ENCODE measurements around the gene AQP2. TPM values are rescaled to one million over a fixed set of nuclear protein-coding genes. Genes with fewer than 3 reads are reported as not detected.

Gene AQP2
- total RNA-seq, 2 experiments from 2014 or later: not detected

- peak within 1 kb of the TSS; percentile 19 for H3K4me3 Mint-ChIP-seq
- H3K4me1 Mint-ChIP-seq (ENCODE audit: low read depth): peaks cover 6% of the 10 kb centered on the region
- H3K27ac Mint-ChIP-seq: no peak within 1 kb of the TSS
- POLR2A ChIA-PET: no interaction called here
- H3K9me3 Mint-ChIP-seq: no peaks in the 10 kb centered on the region
- intact Hi-C loops (cut with micrococcal nuclease): no loop called here
- CTCF ChIA-PET: interaction anchor here (0.9 to 9.6 kb wide), 2 partner anchors 14 to 110 kb away, joined by 3 to 128 read pairs; partner anchors contain the start of gene AQP2
- no peaks in the 10 kb centered on the region for H3K36me3 Mint-ChIP-seq (ENCODE audit: low read depth)
- no peak for DNase-seq
- TF ChIP-seq CTCF (IDR thresholded peaks at IDR 0.05): no peak
- ATAC-seq: peak; percentile 25
- H3K27me3 Mint-ChIP-seq: peaks cover 62% of the 10 kb centered on the region
Measured at GRCh38 chr12:49961111-49961922, 10.8 kb downstream of the AQP2 start, which contains the start of gene AQP5. Gene AQP5 (plus strand): TSS chr12:49961872. CDS start chr12:49962018, 146 bp downstream.

GRCh38 chr12:49961993-49962764 lies 11.6 kb downstream of the AQP2 start:
- intact Hi-C loops (cut with micrococcal nuclease): no loop called here
- DNase-seq: no peak
- ChIA-PET POLR2A (no interaction called here), CTCF (interaction anchor here (0.5 to 9.6 kb wide), 2 partner anchors 15 to 29 kb away, joined by 3 to 128 read pairs; partner anchors contain the start of gene AQP2)
- no peak overlapping the region for H3K27ac Mint-ChIP-seq
- no peak for ATAC-seq
- peaks cover 59% of the 10 kb centered on the region for H3K27me3 Mint-ChIP-seq
- peaks cover 6% of the 10 kb centered on the region for H3K4me1 Mint-ChIP-seq (ENCODE audit: low read depth)
- H3K9me3 Mint-ChIP-seq: no peaks in the 10 kb centered on the region
- TF ChIP-seq CTCF (IDR thresholded peaks at IDR 0.05): no peak
- no peak overlapping the region for H3K4me3 Mint-ChIP-seq
- no peaks in the 10 kb centered on the region for H3K36me3 Mint-ChIP-seq (ENCODE audit: low read depth)

GRCh38 chr12:49962861-49963765 lies 12.6 kb downstream of the AQP2 start:
- no peaks in the 10 kb centered on the region for H3K9me3 Mint-ChIP-seq
- peaks cover 6% of the 10 kb centered on the region for H3K4me1 Mint-ChIP-seq (ENCODE audit: low read depth)
- no peak overlapping the region for H3K4me3 Mint-ChIP-seq
- H3K27ac Mint-ChIP-seq: no peak overlapping the region
- ATAC-seq (no peak), DNase-seq (no peak)
- no peak for TF ChIP-seq CTCF (IDR thresholded peaks at IDR 0.05)
- POLR2A ChIA-PET: no interaction called here
- H3K27me3 Mint-ChIP-seq: peaks cover 50% of the 10 kb centered on the region
- H3K36me3 Mint-ChIP-seq (ENCODE audit: low read depth): no peaks in the 10 kb centered on the region
- CTCF ChIA-PET: interaction anchor here (0.5 to 9.6 kb wide), 6 partner anchors 16 to 58 kb away, joined by 3 to 128 read pairs (median 3); partner anchors contain the start of gene AQP2
- intact Hi-C loops (cut with micrococcal nuclease): no loop called here

- intact Hi-C loops (cut with micrococcal nuclease): no loop called here
- Mint-ChIP-seq H3K9me3 (no peaks in the 10 kb centered on the region), H3K27me3 (peaks cover 43% of the 10 kb centered on the region), H3K4me3 (no peak overlapping the region), H3K36me3 (ENCODE audit: low read depth) (no peaks in the 10 kb centered on the region), H3K4me1 (ENCODE audit: low read depth) (peaks cover 6% of the 10 kb centered on the region), H3K27ac (no peak overlapping the region)
- no peak for TF ChIP-seq CTCF (IDR thresholded peaks at IDR 0.05)
- no peak for DNase-seq
- ATAC-seq: no peak
- ChIA-PET POLR2A (interaction anchor here (0.7 kb wide), 1 partner anchor 96 kb away, joined by 3 read pairs; no protein-coding TSS in a partner anchor), CTCF (interaction anchor here (0.9 to 9.6 kb wide), 8 partner anchors 17 to 96 kb away, joined by 3 to 128 read pairs (median 4); partner anchors contain the start of gene AQP2)
Measured at GRCh38 chr12:49963976-49964815, 13.7 kb downstream of the AQP2 start.
